PC-3 (cell line): ENCODE data around the gene HNRNPLL. TPM values are rescaled to one million over a fixed set of nuclear protein-coding genes. Genes with fewer than 3 reads are reported as not detected.

Experiments
- ATAC-seq: fragments of 200-7000 bp; cut with Tn5 transposase; 2 replicates; pipeline ENCODE4 v1.9.1; 2020; ENCODE audit warnings: mild to moderate bottlenecking, moderate library complexity
- BruUV-seq: library from RNA; stranded (reverse); fragments of 400-500 nt; replicated peaks from 2 replicates; lab custom pipeline; 2021; lab: Mats Ljungman, UMichigan
- CTCF ChIA-PET: fragments of 300-600 bp; sonication (Branson Sonifier 250); formaldehyde crosslinking; loops from one replicate; lab custom pipeline; 2022; ENCODE audit warnings: antibody characterized with exemption; lab: Charles Lee
- POLR2A ChIA-PET: fragments of 300-600 bp; sonication (Branson Sonifier 250); formaldehyde crosslinking; loops from one replicate; lab custom pipeline; 2022; ENCODE audit warnings: antibody characterized with exemption; ENCODE audit not compliant: unreplicated experiment; lab: Charles Lee
- DNase-seq: peaks from one replicate; pipeline ENCODE4 v3.0.0-alpha.2; 2015
- H2AFZ ChIP-seq: fragments of 300-600 bp; sonication (generic); 2 replicates; pipeline ENCODE4 v1.6.0; 2016; ENCODE audit warnings: antibody characterized with exemption, low read length
- H3F3A ChIP-seq: fragments of 300-600 bp; sonication (generic); one replicate; pipeline ENCODE4 v1.6.0; 2017; ENCODE audit warnings: antibody characterized with exemption, low read length, control low read depth, mild to moderate bottlenecking; ENCODE audit not compliant: unreplicated experiment
- H3K27ac ChIP-seq: fragments of 300-600 bp; sonication (generic); 2 replicates; pipeline ENCODE4 v1.5.1; 2016; ENCODE audit warnings: mild to moderate bottlenecking, low read length
- H3K27me3 ChIP-seq: fragments of 300-600 bp; sonication (generic); 2 replicates; pipeline ENCODE4 v1.6.1; 2016; ENCODE audit warnings: low read length, mixed read lengths
- H3K36me3 ChIP-seq: fragments of 300-600 bp; sonication (generic); 2 replicates; pipeline ENCODE4 v1.6.1; 2016; ENCODE audit warnings: low read depth, mixed run types, low read length, mixed read lengths
- H3K4me1 ChIP-seq: fragments of 300-600 bp; sonication (generic); 2 replicates; pipeline ENCODE4 v1.5.1; 2016; ENCODE audit warnings: low read length; ENCODE audit not compliant: insufficient read depth
- H3K4me2 ChIP-seq: fragments of 300-600 bp; sonication (generic); 2 replicates; pipeline ENCODE4 v1.6.0; 2016; ENCODE audit warnings: low read length
- H3K4me3 ChIP-seq: fragments of 300-600 bp; sonication (generic); 2 replicates; pipeline ENCODE4 v1.5.1; 2016; ENCODE audit warnings: mild to moderate bottlenecking, low read length, mixed read lengths
- H3K79me2 ChIP-seq: fragments of 300-600 bp; sonication (generic); 2 replicates; pipeline ENCODE4 v1.6.1; 2017; ENCODE audit warnings: low read length, mixed read lengths
- H3K9ac ChIP-seq: fragments of 300-600 bp; sonication (generic); 2 replicates; pipeline ENCODE4 v1.6.0; 2016; ENCODE audit warnings: mild to moderate bottlenecking, low read length
- H3K9me2 ChIP-seq: fragments of 300-600 bp; sonication (generic); replicated peaks from 2 replicates; pipeline ENCODE4 v1.6.1; 2016; ENCODE audit warnings: mixed run types, low read length, mixed read lengths
- H3K9me3 ChIP-seq: fragments of 300-600 bp; sonication (generic); 2 replicates; pipeline ENCODE4 v1.6.1; 2016; ENCODE audit warnings: low read length, mixed read lengths
- H4K20me1 ChIP-seq: fragments of 300-600 bp; sonication (generic); 2 replicates; pipeline ENCODE4 v1.6.1; 2016; ENCODE audit warnings: low read length, mixed read lengths
- EZH2 ChIP-seq: fragments of 300-600 bp; sonication (generic); IDR thresholded peaks from one replicate; pipeline ENCODE4 v1.6.1; 2017; ENCODE audit warnings: antibody characterized with exemption, mild to moderate bottlenecking, low read length; ENCODE audit not compliant: unreplicated experiment
- EZH2phosphoT487 ChIP-seq: fragments of 300-600 bp; sonication (generic); IDR thresholded peaks from 2 replicates; pipeline ENCODE4 v1.6.1; 2018; ENCODE audit warnings: mild to moderate bottlenecking, antibody characterized with exemption, low read length, borderline replicate concordance
- intact Hi-C: fragments of 100-400 bp; cut with micrococcal nuclease; formaldehyde crosslinking; loops from 2 replicates; pipeline ENCODE4 v1.9.0; 2023
- total RNA-seq: library from RNA; depleted of rRNA; stranded (reverse); fragments of >200 nt; gene quantifications from 2 replicates; pipeline ENCODE4 v1.2.3, GENCODE V29; 2014; rRNA removed
- TF ChIP-seq, protein P1 (sequence below): fragments of 300-600 bp; sonication (generic); conservative IDR thresholded peaks from 2 replicates; pipeline ENCODE4 v1.5.1; 2017; ENCODE audit warnings: antibody characterized with exemption, low read depth, mild to moderate bottlenecking, low read length

The HNRNPLL gene
- total RNA-seq, 1 experiment from 2014 or later: 30.1 TPM

DNA sequence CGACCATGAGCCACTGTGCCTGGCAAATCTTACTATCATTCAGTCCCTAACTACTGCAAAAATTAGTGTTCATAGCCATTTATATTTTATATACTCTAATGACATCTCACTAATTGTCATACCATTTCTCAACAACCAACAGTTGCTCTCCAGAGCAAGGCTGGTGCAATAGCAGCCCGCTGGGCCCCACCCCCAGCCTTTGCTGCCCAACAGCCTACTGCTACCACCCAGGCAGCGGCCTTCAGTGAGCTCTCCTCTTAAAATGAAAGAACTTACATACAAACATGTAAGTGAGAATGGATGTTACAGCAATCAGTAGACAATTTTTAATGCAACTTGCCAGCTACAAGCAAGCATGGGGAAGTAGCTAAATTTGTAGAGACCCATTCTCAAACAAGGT, 90.5 kb downstream of the HNRNPLL start:
- no peak for ATAC-seq
- Histone ChIP-seq H2AFZ (no peak overlapping the region), H3K79me2 (no peaks in the 10 kb centered on the region), H3K4me1 (peaks cover 32% of the 10 kb centered on the region), H3K4me3 (no peak overlapping the region), H3K9ac (no peak overlapping the region), H3K27ac (no peak overlapping the region), H3K36me3 (no peaks in the 10 kb centered on the region), H4K20me1 (no peaks in the 10 kb centered on the region), H3F3A (no peaks in the 10 kb centered on the region), H3K4me2 (no peak overlapping the region), H3K9me3 (no peaks in the 10 kb centered on the region), H3K27me3 (no peaks in the 10 kb centered on the region), H3K9me2 (no peaks in the 10 kb centered on the region)
- intact Hi-C loops: loop anchor here (10.0 kb wide), 1 partner anchor 137 kb away; the partner anchor contains the start of gene ATL2
- DNase-seq: no peak
- POLR2A ChIA-PET: no interaction called here
- BruUV-seq: no TSS peak
- CTCF ChIA-PET: no interaction called here
- TF ChIP-seq, protein P1, sequence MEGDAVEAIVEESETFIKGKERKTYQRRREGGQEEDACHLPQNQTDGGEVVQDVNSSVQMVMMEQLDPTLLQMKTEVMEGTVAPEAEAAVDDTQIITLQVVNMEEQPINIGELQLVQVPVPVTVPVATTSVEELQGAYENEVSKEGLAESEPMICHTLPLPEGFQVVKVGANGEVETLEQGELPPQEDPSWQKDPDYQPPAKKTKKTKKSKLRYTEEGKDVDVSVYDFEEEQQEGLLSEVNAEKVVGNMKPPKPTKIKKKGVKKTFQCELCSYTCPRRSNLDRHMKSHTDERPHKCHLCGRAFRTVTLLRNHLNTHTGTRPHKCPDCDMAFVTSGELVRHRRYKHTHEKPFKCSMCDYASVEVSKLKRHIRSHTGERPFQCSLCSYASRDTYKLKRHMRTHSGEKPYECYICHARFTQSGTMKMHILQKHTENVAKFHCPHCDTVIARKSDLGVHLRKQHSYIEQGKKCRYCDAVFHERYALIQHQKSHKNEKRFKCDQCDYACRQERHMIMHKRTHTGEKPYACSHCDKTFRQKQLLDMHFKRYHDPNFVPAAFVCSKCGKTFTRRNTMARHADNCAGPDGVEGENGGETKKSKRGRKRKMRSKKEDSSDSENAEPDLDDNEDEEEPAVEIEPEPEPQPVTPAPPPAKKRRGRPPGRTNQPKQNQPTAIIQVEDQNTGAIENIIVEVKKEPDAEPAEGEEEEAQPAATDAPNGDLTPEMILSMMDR: no peak
- TF ChIP-seq EZH2 (no peak), EZH2phosphoT487 (no peak)

Other genes with a start within 250 kb of the HNRNPLL start
- gene ATL2, start 225.7 kb downstream of the HNRNPLL start, total RNA-seq: 65.3 and 89.4 TPM in 2 replicates
- 22.7 and 26.4 TPM in 2 replicates for gene GALM, start 63.2 kb upstream of the HNRNPLL start, total RNA-seq
- gene SRSF7, start 148.4 kb upstream of the HNRNPLL start, total RNA-seq: 148 and 160 TPM in 2 replicates
- gene GEMIN6, start 175.3 kb upstream of the HNRNPLL start, total RNA-seq: 13.7 and 23.8 TPM in 2 replicates